Measurements from ENCODE around the gene ABHD4.
"Not testable (repeated sequence)": the region's sequence is repeated elsewhere in the genome, so short reads cannot be mapped to it uniquely, and the experiment has no call there.

Gene ABHD4

GRCh38 chr14:22588526-22589095 is 9.5 kb upstream of the ABHD4 start:
- FAIRE-seq = no peak
- DNase-seq (ENCODE audit: insufficient read length, low spot score) = no peak

- FAIRE-seq = peak; percentile 76
- DNase-seq (ENCODE audit: insufficient read length, low spot score) = peak; percentile 98
These were observed 8.8 kb upstream of the ABHD4 start, which contains the start of gene DAD1 for GRCh38 chr14:22589096-22589839. Gene DAD1 (minus strand): TSS chr14:22589224. CDS start chr14:22589157, 67 bp downstream.

GRCh38 chr14:22593189-22593588 is 4.9 kb upstream of the ABHD4 start:
- DNase-seq (ENCODE audit: insufficient read length, low spot score) = no peak
- no peak for FAIRE-seq

- FAIRE-seq (no peak), DNase-seq (ENCODE audit: insufficient read length, low spot score) (no peak)
These were observed 4.5 kb upstream of the ABHD4 start for GRCh38 chr14:22593601-22594000.

- FAIRE-seq = no peak
- DNase-seq (ENCODE audit: insufficient read length, low spot score) = no peak
These were observed 3.9 kb upstream of the ABHD4 start for GRCh38 chr14:22594156-22594716.

GRCh38 chr14:22596354-22596879 is 1.7 kb upstream of the ABHD4 start:
- DNase-seq (ENCODE audit: insufficient read length, low spot score) (no peak), FAIRE-seq (no peak)

- DNase-seq (ENCODE audit: insufficient read length, low spot score) (no peak), FAIRE-seq (no peak)
These were observed 835 bp upstream of the ABHD4 start for GRCh38 chr14:22597265-22597664.

- no peak for DNase-seq (ENCODE audit: insufficient read length, low spot score)
- no peak for FAIRE-seq
These were observed 365 bp upstream of the ABHD4 start for GRCh38 chr14:22597771-22598098.

- FAIRE-seq (no peak), DNase-seq (ENCODE audit: insufficient read length, low spot score) (peak; percentile 35)
These were observed 770 bp downstream of the ABHD4 start for GRCh38 chr14:22598896-22599244.

- DNase-seq (ENCODE audit: insufficient read length, low spot score) (no peak), FAIRE-seq (no peak)
These were observed 1.2 kb downstream of the ABHD4 start for GRCh38 chr14:22599349-22599748.

GRCh38 chr14:22600027-22600426 is 1.9 kb downstream of the ABHD4 start:
- no peak for DNase-seq (ENCODE audit: insufficient read length, low spot score)
- no peak for FAIRE-seq

- no peak for DNase-seq (ENCODE audit: insufficient read length, low spot score)
- FAIRE-seq = no peak
These were observed 3.4 kb downstream of the ABHD4 start for GRCh38 chr14:22601456-22601855.

- no peak for DNase-seq (ENCODE audit: insufficient read length, low spot score)
- no peak for FAIRE-seq
These were observed 3.9 kb downstream of the ABHD4 start for GRCh38 chr14:22601996-22602395.

GRCh38 chr14:22602862-22603261 is 4.8 kb downstream of the ABHD4 start:
- DNase-seq (ENCODE audit: insufficient read length, low spot score) (no peak), FAIRE-seq (no peak)

- DNase-seq (ENCODE audit: insufficient read length, low spot score) (no peak), FAIRE-seq (no peak)
These were observed 8.3 kb downstream of the ABHD4 start for GRCh38 chr14:22606380-22606779.

GRCh38 chr14:22607291-22607690 is 9.2 kb downstream of the ABHD4 start:
- FAIRE-seq (no peak), DNase-seq (ENCODE audit: insufficient read length, low spot score) (no peak)

GRCh38 chr14:22610931-22611330 is 12.8 kb downstream of the ABHD4 start:
- FAIRE-seq (no peak), DNase-seq (ENCODE audit: insufficient read length, low spot score) (no peak)

GRCh38 chr14:22613106-22613695 is 15.1 kb downstream of the ABHD4 start:
- FAIRE-seq (no peak), DNase-seq (ENCODE audit: insufficient read length, low spot score) (no peak)

- FAIRE-seq (no peak), DNase-seq (ENCODE audit: insufficient read length, low spot score) (no peak)
These were observed 15.7 kb downstream of the ABHD4 start for GRCh38 chr14:22613736-22614239.

- peak; percentile 80 for DNase-seq (ENCODE audit: insufficient read length, low spot score)
- peak; percentile 70 for FAIRE-seq
These were observed 16.2 kb downstream of the ABHD4 start for GRCh38 chr14:22614240-22614799.

- FAIRE-seq; DNase-seq (ENCODE audit: insufficient read length, low spot score): not testable (repeated sequence)
These were observed 17.7 kb downstream of the ABHD4 start for GRCh38 chr14:22615765-22616164.
